ENCODE measurements around the gene PLCD3. TPM values are rescaled to one million over a fixed set of nuclear protein-coding genes. Genes with fewer than 3 reads are reported as not detected.

PLCD3 gene
- total and polyA plus RNA-seq, 2 of the 8 experiments (the other 6 are each of a cell fraction or from before 2014, with no cell fraction given), result 26.5 to 48.1 TPM

DNA sequence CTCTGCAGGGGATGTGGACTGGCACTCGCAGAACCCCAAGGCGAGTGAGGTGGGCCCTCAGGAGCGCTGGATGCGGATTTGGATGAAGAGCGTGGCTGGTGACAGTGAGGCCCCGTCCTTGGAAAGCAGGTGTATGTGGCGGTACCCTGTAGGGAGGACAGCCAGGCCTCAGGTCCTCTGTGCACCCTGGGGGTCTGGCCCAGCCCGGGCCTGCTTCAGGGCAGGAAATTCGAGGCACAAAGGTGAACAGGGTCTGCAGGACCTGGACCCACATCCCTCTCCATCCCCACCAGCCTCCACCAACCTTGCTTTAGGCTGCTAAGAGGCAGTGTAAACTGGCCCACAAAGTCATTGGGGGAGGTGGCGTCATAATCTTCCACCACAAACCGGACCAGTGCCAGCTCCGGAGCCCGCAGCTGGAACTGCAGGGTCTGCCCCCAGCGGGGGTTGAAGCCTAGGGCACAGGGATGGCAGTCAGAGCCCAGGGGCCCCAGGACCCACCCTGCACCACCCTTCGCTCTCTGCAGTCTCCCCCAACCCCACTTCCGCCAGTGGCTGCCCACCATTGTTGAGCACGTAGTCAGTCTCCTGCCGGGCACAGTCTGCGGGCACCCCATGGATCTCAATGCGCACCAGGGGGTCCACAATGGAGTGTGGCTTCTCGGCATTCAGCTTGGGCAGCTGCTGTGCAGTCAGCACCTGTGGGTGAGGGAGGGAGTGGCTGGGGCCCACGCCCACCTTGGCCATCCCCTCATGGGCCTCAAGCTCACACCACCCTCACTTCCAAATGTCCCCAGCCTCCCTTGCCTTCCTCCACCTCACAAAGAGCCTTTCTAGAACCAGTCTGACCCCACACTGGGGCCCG lies 19.5 kb downstream of the PLCD3 start:
- Histone ChIP-seq H3K56ac (replicated peaks; ENCODE audit: insufficient read length, low read depth, low read length) (no peak overlapping the region), H3K14ac (ENCODE audit: insufficient read length) (no peak overlapping the region), H2BK5ac (ENCODE audit: low read depth, low read length) (peak overlapping the region; percentile 44), H2BK120ac (replicated peaks; ENCODE audit: low read depth, low read length) (no peak overlapping the region), H3K79me1 (ENCODE audit: low read depth, low read length) (no peaks in the 10 kb centered on the region; the same call in 1 of the 2 replicates), H2AK5ac (ENCODE audit: low read depth, low read length) (no peak overlapping the region), H4K8ac (ENCODE audit: extremely low read depth, insufficient read depth, low read length) (peak overlapping the region; percentile 60; the same call in 1 of the 2 replicates), H4K5ac (ENCODE audit: insufficient read length, low read depth, low read length) (no peak overlapping the region), H4K91ac (replicated peaks; ENCODE audit: insufficient read length, low read length) (no peak overlapping the region), H3K79me2 (ENCODE audit: control insufficient read depth in 1 of 2, insufficient read depth in 2 of 2, low read length in 2 of 2) (no peaks in the 10 kb centered on the region), H3K4me3 (ENCODE audit: extremely low read depth in 1 of 4, insufficient read depth in 2 of 4, low read depth in 3 of 4, low read length in 4 of 4) (no peak overlapping the region), H3K4me2 (ENCODE audit: insufficient read depth in 1 of 2, low read depth in 2 of 2, low read length in 2 of 2) (no peak overlapping the region), H3K27me3 (replicated peaks in 1 of 4; ENCODE audit: control insufficient read depth in 3 of 4, extremely low read depth in 1 of 4, insufficient read depth in 3 of 4, low read length in 3 of 4) (no peaks in the 10 kb centered on the region), H3K18ac (ENCODE audit: extremely low read depth, low read length) (no peak overlapping the region), H4K20me1 (replicated peaks in 1 of 2; ENCODE audit: control insufficient read depth in 1 of 2, insufficient read depth in 2 of 2, low read length in 2 of 2) (peaks cover 4 to 5% of the 10 kb centered on the region in 2 experiments), H2AFZ (ENCODE audit: low read length) (no peak overlapping the region), H2BK15ac (ENCODE audit: low read length) (no peak overlapping the region), H3K36me3 (ENCODE audit: control insufficient read depth in 2 of 4, insufficient read depth in 4 of 4, low read length in 3 of 4) (peaks cover 4 to 14% (median 5%) of the 10 kb centered on the region in 4 experiments; a peak in 4 of 8 replicates), H3K9me3 (ENCODE audit: insufficient read depth in 2 of 2, low read depth in 1 of 2, low read length in 1 of 2) (no peaks in the 10 kb centered on the region), H3K23ac (ENCODE audit: insufficient read length) (no peak overlapping the region), H2BK20ac (ENCODE audit: low read length) (no peak overlapping the region), H3K4me1 (replicated peaks in 1 of 4; ENCODE audit: control insufficient read depth in 3 of 4, insufficient read depth in 4 of 4, low read length in 3 of 4) (peaks cover 0 to 9% (median 4%) of the 10 kb centered on the region in 4 experiments; a peak in 3 of 7 replicates), H3K27ac (ENCODE audit: low read depth, low read length) (no peak overlapping the region), H2BK12ac (ENCODE audit: low read depth, low read length) (0 out of 2 replicates have a peak overlapping the region, but pooled peaks have one; percentile 9), H3K4ac (replicated peaks; ENCODE audit: insufficient read length, low read depth, low read length) (no peak overlapping the region), H3K9ac (replicated peaks in 1 of 4; ENCODE audit: extremely low read depth in 1 of 4, low read depth in 3 of 4, low read length in 3 of 4) (no peak overlapping the region), H3K23me2 (ENCODE audit: low read depth, low read length) (no peaks in the 10 kb centered on the region)
- CTCF ChIA-PET (ENCODE audit: partially characterized antibody), result interaction anchor here (1.2 to 2.4 kb wide), 7 partner anchors 7 to 193 kb away, joined by 3 to 25 read pairs (median 5); partner anchors contain the start of gene ACBD4
- no peak for DNase-seq (ENCODE audit: low read depth in 1 of 2, low spot score in 2 of 2)
- 85% methylated on average over 23 of the region's 23 CpGs; no CpG with 5 or more reads in 1 of the 2 experiments for WGBS, 2 experiments (ENCODE audit: extremely low coverage in 1 of 2, insufficient coverage in 1 of 2, insufficient read length in 1 of 2, insufficient replicate concordance in 2 of 2, low coverage in 1 of 2, low lambda C conversion rate in 2 of 2, missing lambda C conversion rate in 1 of 2)
- no peak for FAIRE-seq
- POLR2A ChIA-PET (ENCODE audit: partially characterized antibody), result interaction anchor here (1.1 to 1.2 kb wide), 2 partner anchors 14 to 92 kb away, joined by 4 to 7 read pairs; no protein-coding TSS in a partner anchor
- TF ChIP-seq CHD2 (IDR thresholded peaks at IDR 0.05; ENCODE audit: low read length) (no peak), CBX8 (IDR thresholded peaks at IDR 0.05; ENCODE audit: borderline replicate concordance, low read depth, low read length) (no peak), ASH2L (IDR thresholded peaks at IDR 0.05; ENCODE audit: low read length) (no peak), KDM1A (IDR thresholded peaks at IDR 0.05; ENCODE audit: borderline replicate concordance, low read length) (no peak), SP4 (IDR thresholded peaks at IDR 0.05; ENCODE audit: low read length) (no peak), SP2 (IDR thresholded peaks at IDR 0.05; ENCODE audit: low read length) (no peak), SIX5 (IDR thresholded peaks at IDR 0.05; ENCODE audit: low read depth, low read length) (no peak)
- TF ChIP-seq, protein P1, sequence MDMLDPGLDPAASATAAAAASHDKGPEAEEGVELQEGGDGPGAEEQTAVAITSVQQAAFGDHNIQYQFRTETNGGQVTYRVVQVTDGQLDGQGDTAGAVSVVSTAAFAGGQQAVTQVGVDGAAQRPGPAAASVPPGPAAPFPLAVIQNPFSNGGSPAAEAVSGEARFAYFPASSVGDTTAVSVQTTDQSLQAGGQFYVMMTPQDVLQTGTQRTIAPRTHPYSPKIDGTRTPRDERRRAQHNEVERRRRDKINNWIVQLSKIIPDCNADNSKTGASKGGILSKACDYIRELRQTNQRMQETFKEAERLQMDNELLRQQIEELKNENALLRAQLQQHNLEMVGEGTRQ (IDR thresholded peaks at IDR 0.05; ENCODE audit: low read length), result no peak
- TF ChIP-seq, protein P2, sequence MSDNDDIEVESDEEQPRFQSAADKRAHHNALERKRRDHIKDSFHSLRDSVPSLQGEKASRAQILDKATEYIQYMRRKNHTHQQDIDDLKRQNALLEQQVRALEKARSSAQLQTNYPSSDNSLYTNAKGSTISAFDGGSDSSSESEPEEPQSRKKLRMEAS (IDR thresholded peaks at IDR 0.05), result no peak
- TF ChIP-seq, protein P3, sequence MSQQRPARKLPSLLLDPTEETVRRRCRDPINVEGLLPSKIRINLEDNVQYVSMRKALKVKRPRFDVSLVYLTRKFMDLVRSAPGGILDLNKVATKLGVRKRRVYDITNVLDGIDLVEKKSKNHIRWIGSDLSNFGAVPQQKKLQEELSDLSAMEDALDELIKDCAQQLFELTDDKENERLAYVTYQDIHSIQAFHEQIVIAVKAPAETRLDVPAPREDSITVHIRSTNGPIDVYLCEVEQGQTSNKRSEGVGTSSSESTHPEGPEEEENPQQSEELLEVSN (IDR thresholded peaks at IDR 0.05), result no peak
